Measurements from ENCODE around the gene BLMH. TPM values are rescaled to one million over a fixed set of nuclear protein-coding genes. Genes with fewer than 3 reads are reported as not detected.

Gene BLMH
- total RNA-seq, 4 donors from 2014 or later: 140 to 188 (median 176) TPM

DNA sequence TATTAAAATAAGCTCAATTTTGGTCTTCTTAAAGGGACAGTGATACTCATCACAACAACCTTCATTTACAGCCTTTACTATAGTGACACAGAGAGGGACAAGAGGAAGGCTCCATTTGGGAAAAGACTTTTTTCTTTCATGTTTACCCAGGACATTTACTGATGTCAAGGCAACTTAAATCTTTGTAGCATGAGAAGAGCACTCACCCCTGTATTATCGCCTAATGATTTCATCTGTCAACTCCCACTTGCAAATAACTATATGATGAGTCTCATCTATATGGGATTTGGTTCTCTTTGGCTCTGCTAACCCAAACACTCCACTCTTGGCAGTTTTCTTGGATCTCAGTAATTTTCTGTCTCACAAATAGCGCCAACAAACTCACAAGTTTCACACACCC is 24.1 kb downstream of the BLMH start:
- no peaks in the 10 kb centered on the region for H3K4me1 ChIP-seq

DNA sequence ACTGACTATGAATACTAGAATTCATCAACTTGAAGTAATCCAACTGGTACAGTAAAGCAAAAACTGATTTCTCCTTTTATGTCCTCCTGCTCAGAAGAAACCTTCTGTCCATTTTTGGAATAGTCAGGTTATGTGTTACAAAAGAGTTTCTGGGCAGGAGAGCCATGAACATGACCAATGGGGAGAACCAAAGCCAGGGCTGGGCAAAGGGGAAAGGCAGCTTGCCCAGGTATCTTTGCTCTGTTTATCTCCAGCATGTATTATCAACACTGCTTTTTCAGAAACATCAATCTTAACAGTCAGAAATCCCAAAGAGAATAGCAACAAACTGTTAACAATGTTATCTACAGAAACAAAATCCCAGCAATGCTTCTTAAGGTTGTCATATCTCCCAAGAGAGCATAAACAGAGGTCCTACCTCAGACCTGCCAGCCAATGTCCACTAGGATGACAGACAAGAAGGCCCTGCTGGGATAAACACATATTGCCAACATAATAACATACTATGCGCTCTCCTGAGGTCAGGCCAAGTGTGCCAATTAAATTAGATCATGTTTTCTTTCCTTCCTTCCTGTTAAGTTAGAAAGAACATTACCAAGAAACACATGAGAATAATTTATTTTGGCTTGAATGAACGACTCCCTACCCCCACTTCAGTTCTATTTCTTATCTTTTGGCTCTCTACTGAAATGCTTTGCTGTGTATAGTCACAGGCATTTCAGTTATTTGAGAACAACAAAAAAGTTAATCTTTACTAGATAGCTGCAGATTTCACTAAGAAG is 28.0 kb downstream of the BLMH start:
- no peak for TF ChIP-seq EP300 (IDR thresholded peaks at IDR 0.05)
- TF ChIP-seq POLR2A (IDR thresholded peaks at IDR 0.05): no peak
- TF ChIP-seq POLR2AphosphoS5 (IDR thresholded peaks at IDR 0.05): no peak
- TF ChIP-seq, protein P1, sequence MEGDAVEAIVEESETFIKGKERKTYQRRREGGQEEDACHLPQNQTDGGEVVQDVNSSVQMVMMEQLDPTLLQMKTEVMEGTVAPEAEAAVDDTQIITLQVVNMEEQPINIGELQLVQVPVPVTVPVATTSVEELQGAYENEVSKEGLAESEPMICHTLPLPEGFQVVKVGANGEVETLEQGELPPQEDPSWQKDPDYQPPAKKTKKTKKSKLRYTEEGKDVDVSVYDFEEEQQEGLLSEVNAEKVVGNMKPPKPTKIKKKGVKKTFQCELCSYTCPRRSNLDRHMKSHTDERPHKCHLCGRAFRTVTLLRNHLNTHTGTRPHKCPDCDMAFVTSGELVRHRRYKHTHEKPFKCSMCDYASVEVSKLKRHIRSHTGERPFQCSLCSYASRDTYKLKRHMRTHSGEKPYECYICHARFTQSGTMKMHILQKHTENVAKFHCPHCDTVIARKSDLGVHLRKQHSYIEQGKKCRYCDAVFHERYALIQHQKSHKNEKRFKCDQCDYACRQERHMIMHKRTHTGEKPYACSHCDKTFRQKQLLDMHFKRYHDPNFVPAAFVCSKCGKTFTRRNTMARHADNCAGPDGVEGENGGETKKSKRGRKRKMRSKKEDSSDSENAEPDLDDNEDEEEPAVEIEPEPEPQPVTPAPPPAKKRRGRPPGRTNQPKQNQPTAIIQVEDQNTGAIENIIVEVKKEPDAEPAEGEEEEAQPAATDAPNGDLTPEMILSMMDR (IDR thresholded peaks at IDR 0.05): no peak
- Histone ChIP-seq H3K27ac (no peak overlapping the region), H3K9me3 (no peaks in the 10 kb centered on the region), H3K4me3 (no peak overlapping the region), H3K36me3 (peaks cover 60% of the 10 kb centered on the region), H3K4me1 (no peaks in the 10 kb centered on the region), H3K27me3 (no peaks in the 10 kb centered on the region)
- 49% methylated on average over 2 of the region's 2 CpGs for WGBS
- DNase-seq (ENCODE audit: low spot score in 2 of 2): no peak

More for the DNA sequence above, 24.1 kb downstream of the BLMH start:
- Histone ChIP-seq H3K27ac (no peak overlapping the region), H3K27me3 (no peaks in the 10 kb centered on the region), H3K9me3 (no peaks in the 10 kb centered on the region), H3K4me3 (no peak overlapping the region), H3K36me3 (peaks cover 68% of the 10 kb centered on the region)
- 93% methylated on average over 2 of the region's 2 CpGs for WGBS
- TF ChIP-seq POLR2A (IDR thresholded peaks at IDR 0.05) (no peak), EP300 (IDR thresholded peaks at IDR 0.05) (no peak), POLR2AphosphoS5 (IDR thresholded peaks at IDR 0.05) (no peak)
- TF ChIP-seq, protein P1 (IDR thresholded peaks at IDR 0.05): no peak
- DNase-seq (ENCODE audit: low spot score in 2 of 2): no peak

DNA sequence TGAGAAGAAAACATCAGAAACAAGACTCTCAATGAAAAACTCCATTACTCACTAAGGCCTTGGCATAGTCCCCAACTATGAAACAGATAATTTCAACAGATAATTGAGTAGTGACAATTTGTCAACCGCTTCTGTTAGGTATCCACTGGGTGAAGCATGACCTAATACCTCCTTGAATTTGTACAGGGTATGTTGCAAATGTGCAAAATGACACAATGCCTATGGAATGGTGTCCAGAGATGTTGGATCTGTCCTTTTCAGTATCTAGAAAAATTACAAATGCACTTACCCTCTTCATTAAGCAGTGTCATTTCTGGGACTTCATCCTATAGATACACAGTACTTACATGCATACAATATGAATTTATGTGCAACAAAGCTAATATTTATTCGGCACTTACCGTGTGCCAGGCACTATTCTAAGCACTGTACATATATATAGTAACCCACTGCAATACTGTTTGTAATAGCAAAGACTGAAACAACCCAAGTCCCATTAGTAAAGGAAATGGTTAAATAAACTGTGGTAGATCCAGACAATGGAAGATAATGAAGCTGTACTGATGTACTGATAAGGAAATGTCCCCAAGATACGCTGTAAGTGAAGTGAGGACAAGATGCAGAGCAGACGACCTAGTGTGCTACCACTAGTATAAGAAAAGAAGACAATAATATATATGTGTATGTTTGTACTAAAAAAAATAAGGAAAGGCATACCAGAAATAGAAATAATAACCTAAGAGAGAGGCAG is 34.8 kb downstream of the BLMH start:
- no peaks in the 10 kb centered on the region for H3K27me3 ChIP-seq
- no peak overlapping the region for H3K4me3 ChIP-seq
- H3K27ac ChIP-seq: no peak overlapping the region
- no peaks in the 10 kb centered on the region for H3K9me3 ChIP-seq
- no peaks in the 10 kb centered on the region for H3K4me1 ChIP-seq
- DNase-seq (ENCODE audit: low spot score in 2 of 2): no peak
- peaks cover 65% of the 10 kb centered on the region for H3K36me3 ChIP-seq
- WGBS: 90% methylated on average over 5 of the region's 5 CpGs
- TF ChIP-seq POLR2A (IDR thresholded peaks at IDR 0.05) (no peak), EP300 (IDR thresholded peaks at IDR 0.05) (no peak), POLR2AphosphoS5 (IDR thresholded peaks at IDR 0.05) (no peak)
- TF ChIP-seq, protein P1 (IDR thresholded peaks at IDR 0.05): no peak

DNA sequence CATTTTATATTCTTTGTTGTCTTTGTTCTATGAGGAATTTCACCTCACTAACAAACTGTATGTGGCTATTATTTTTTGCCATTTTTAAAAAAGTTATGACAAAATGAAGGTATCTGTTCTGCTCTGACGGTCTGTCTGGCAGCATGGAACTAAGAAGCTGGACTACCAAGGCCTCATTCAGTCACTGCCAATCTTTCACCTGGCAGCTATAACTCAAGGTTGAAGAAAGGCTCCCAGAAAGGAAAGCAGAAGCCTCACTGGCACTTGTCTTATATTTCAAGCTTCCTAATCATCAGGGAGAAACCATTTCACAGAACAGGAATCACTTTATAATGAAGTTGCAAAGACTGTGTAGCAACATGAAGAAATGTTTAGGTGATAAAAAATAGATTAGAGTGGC is 37.6 kb downstream of the BLMH start:
- DNase-seq (ENCODE audit: low spot score in 2 of 2): no peak
- Histone ChIP-seq H3K27me3 (no peaks in the 10 kb centered on the region), H3K36me3 (peaks cover 52% of the 10 kb centered on the region), H3K4me3 (no peak overlapping the region), H3K4me1 (no peaks in the 10 kb centered on the region), H3K27ac (no peak overlapping the region), H3K9me3 (no peaks in the 10 kb centered on the region)
- WGBS: 79% methylated on average over 1 of the region's 1 CpG
- TF ChIP-seq, protein P1 (IDR thresholded peaks at IDR 0.05): no peak
- TF ChIP-seq EP300 (IDR thresholded peaks at IDR 0.05) (no peak), POLR2AphosphoS5 (IDR thresholded peaks at IDR 0.05) (no peak), POLR2A (IDR thresholded peaks at IDR 0.05) (no peak)

DNA sequence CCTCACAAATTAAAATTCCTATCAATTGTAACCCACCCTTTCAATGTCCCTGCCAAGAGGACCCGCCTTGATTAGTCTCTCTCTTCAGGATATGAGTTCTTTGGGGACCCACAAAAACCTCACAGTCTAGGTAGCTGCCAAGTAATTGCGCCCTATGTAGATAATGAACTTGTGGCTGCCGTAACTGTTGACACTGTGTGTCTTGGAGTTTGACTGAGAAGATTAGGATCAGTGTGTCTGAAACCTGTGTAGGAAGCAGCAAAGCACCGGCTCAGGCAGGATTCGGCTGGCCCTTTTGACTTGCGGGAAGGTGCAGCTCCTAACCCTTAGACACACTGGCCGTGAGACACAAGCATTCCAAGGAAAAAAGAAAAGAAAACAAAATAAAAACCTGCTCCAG is 38.4 kb downstream of the BLMH start:
- H3K27ac ChIP-seq: no peak overlapping the region
- no peak for TF ChIP-seq POLR2A (IDR thresholded peaks at IDR 0.05)
- TF ChIP-seq POLR2AphosphoS5 (IDR thresholded peaks at IDR 0.05): no peak
- TF ChIP-seq, protein P1 (IDR thresholded peaks at IDR 0.05): no peak
- TF ChIP-seq EP300 (IDR thresholded peaks at IDR 0.05): no peak
- no peaks in the 10 kb centered on the region for H3K9me3 ChIP-seq
- 71% methylated on average over 7 of the region's 7 CpGs for WGBS
- H3K36me3 ChIP-seq: peaks cover 52% of the 10 kb centered on the region
- no peak overlapping the region for H3K4me3 ChIP-seq
- H3K27me3 ChIP-seq: no peaks in the 10 kb centered on the region
- no peak for DNase-seq (ENCODE audit: low spot score in 2 of 2)
- H3K4me1 ChIP-seq: no peaks in the 10 kb centered on the region

All from suprapubic skin (tissue), 4 donors.